Aorta (tissue), 5 donors: ENCODE results near the gene DAZAP1. TPM values are rescaled to one million over a fixed set of nuclear protein-coding genes. Genes with fewer than 3 reads are reported as not detected.

Experiments
- ATAC-seq: fragments of 200-7000 bp; cut with Tn5 transposase; one replicate; pipeline ENCODE4 v1.9.1; 2022; ENCODE audit warnings: moderate library complexity; ENCODE audit not compliant: low FRiP score
- DNase-seq, 2 donors: peaks; one replicate each; pipeline ENCODE4 v3.0.0-alpha.2; 2020
- H3K27ac ChIP-seq, 2 donors: one replicate each; pipeline ENCODE4 v1.5.1; 2013; ENCODE audit warnings: low read length in 2 of 2, mild to moderate bottlenecking in 2 of 2, moderate library complexity in 2 of 2, control low read depth in 1 of 2, inconsistent platforms in 1 of 2, low read depth in 1 of 2
- H3K27me3 ChIP-seq, 2 donors: one replicate each; pipeline ENCODE4 v1.6.1; 2013; ENCODE audit warnings: control low read depth in 1 of 2, low read length in 1 of 2, mild to moderate bottlenecking in 1 of 2, moderate library complexity in 1 of 2; ENCODE audit not compliant: insufficient read depth in 2 of 2, control insufficient read depth in 1 of 2
- H3K36me3 ChIP-seq, 2 donors: one replicate each; pipeline ENCODE4 v1.6.1; 2013; ENCODE audit warnings: control low read depth in 1 of 2, low read length in 1 of 2, mild to moderate bottlenecking in 1 of 2; ENCODE audit not compliant: insufficient read depth in 2 of 2, control insufficient read depth in 1 of 2
- H3K4me1 ChIP-seq, 2 donors: one replicate each; pipeline ENCODE4 v1.6.1; 2013; ENCODE audit warnings: low read length in 2 of 2, control low read depth in 1 of 2, mild to moderate bottlenecking in 1 of 2, moderate library complexity in 1 of 2; ENCODE audit not compliant: insufficient read depth in 2 of 2, control insufficient read depth in 1 of 2
- H3K4me3 ChIP-seq, 2 donors: one replicate each; pipeline ENCODE4 v1.5.1; 2013; ENCODE audit warnings: low read length in 2 of 2, control low read depth in 1 of 2, mild to moderate bottlenecking in 1 of 2
- H3K9me3 ChIP-seq: one replicate; pipeline ENCODE4 v1.6.1; 2013; ENCODE audit warnings: mild to moderate bottlenecking, low read length; ENCODE audit not compliant: control insufficient read depth
- WGBS, 2 donors: extraction: QIAGEN DNeasy Blood & Tissue Kit; methylation state at CpG; one replicate each; pipeline ENCODE4 v1.1.7; 2013; 5-methylcytosine and 5-hydroxymethylcytosine counted together
- intact Hi-C, 2 donors: fragments of 100-400 bp; cut with DNase I; formaldehyde crosslinking; loops; one replicate each; pipeline versions ENCODE4 v1.14.2 to v1.15.0; 2022
- long read RNA-seq, 2 donors: library from polyadenylated mRNA; unstranded; transcript quantifications; one replicate each; pipeline ENCODE4 v2.0.0, GENCODE V29; 2020 to 2021
- polyA plus RNA-seq, 2 donors: library from polyadenylated mRNA; stranded (reverse); fragments of 200-250 nt; gene quantifications; one replicate each; pipeline ENCODE4 v1.2.3, GENCODE V29; 2013
- total RNA-seq, 2 donors: library from RNA; stranded (reverse); fragmentation: NEBNext Ultra II Directional; extraction: Animal tissue kit (Norgen Biotek cat#: 25700); gene quantifications; one replicate each; pipeline ENCODE4 v1.2.1, GENCODE V29; 2021
- donor health status: healthy with polysubstance abuse.
- donor health status: Bipolar disorder and iron deficiency.
- donor health status: DM: no; HTN: no; CAD: no.
- donor health status: DM: no; HTN: no; CAD: no.
- donor health status: DM: yes; HTN: yes; CAD: no.

DAZAP1 gene
- total RNA-seq (10 to 100 TPM; 75.2 to 77.9 TPM), polyA plus RNA-seq (10 to 100 TPM; 44.8 to 79.0 TPM)
- long read RNA-seq, donor 1, transcript DAZAP1-201 (12 exons, 2,160 nt): minor isoform, 5 of 22 reads
- long read RNA-seq, donor 1, transcript DAZAP1-208 (1 exons, 3,642 nt): major isoform, 6 of 22 reads
- long read RNA-seq, donor 1, partial matches to known transcripts: 8 of 22 reads
- long read RNA-seq, donor 1, other reads (novel, unspliced or antisense): 2 of 22 reads
- long read RNA-seq, donor 2, partial matches to known transcripts: 2 of 15 reads
- long read RNA-seq, donor 2, other reads (novel, unspliced or antisense): 6 of 15 reads

DNA sequence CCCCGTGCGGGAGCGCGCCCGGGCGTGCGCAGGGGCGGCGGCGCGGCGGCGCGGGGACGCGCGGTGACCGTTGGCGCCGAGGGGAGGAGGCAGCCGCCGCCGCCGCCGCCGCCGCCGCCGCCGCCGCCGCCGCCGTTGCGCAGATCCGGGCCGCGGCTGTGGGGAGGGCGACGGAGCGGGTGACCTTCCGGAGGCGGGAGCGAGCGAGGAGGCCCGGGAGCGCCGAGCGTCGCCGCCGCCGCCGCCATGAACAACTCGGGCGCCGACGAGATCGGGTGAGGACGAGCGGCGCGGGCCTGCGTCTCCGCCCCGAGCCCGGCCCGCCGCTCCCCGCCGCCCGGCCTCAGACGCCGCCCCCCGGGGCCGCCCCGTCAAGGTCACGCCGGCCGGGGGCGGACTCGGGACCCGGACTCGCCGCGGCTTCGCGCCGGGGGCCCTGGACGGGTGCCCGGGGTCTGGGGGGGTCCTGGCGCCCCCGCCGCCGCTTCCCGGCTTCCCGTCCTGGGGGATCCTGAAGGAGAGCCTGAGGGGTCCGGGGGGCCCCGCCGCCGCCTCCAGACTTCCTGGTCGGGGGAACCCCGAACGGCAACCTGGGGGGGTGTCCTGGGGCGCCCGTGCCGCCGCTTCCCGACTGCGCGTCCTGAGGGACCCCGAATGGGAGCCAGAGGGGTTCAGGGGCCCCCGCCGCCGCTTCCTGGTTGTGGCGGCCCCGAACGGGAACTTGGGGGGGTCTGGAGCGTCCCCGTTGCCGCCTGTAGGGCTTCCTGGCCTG, at the start of gene DAZAP1:
Gene DAZAP1, plus strand, starts transcription at position 59 of the 772 bp plus-strand sequence. Its CDS starts 188 bp downstream, at position 247.
- DNase-seq: peak in 1 of 2 donors; percentile 70
- 0 to 1% methylated on average over 17 to 121 of the region's 121 CpGs for WGBS, 2 donors
- ATAC-seq: no peak
- Histone ChIP-seq H3K36me3 (no peaks in the 10 kb centered on the region), H3K4me1 (no peaks in the 10 kb centered on the region), H3K9me3 (no peaks in the 10 kb centered on the region), H3K27me3 (no peaks in the 10 kb centered on the region), H3K27ac (peak within 1 kb of the TSS; percentile 57 to 70), H3K4me3 (peak within 1 kb of the TSS; percentile 95 to 97)
- intact Hi-C loops: no loop called here

DNA sequence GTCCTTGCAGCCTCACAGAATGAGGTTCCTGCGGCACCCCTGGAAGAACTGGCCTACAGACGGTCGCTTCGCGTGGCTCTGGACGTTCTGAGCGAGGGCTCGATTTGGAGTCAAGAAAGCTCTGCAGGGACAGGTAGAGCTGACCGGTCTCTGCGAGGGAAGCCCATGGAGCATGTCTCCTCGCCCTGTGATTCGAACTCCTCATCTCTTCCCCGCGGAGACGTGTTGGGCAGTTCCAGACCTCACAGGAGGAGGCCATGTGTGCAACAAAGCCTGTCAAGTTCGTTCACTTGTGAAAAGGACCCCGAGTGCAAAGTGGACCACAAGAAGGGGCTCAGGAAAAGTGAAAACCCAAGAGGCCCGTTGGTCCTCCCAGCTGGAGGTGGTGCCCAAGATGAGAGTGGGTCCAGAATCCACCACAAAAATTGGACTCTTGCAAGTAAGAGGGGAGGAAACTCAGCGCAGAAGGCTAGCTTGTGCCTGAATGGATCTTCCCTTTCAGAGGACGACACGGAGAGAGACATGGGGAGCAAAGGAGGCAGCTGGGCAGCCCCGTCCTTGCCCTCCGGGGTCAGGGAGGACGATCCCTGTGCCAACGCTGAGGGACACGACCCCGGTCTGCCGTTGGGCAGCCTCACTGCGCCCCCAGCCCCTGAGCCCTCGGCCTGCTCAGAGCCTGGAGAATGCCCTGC, 47.1 kb upstream of the DAZAP1 start:
- ATAC-seq (no peak), DNase-seq (no peak)
- Histone ChIP-seq H3K36me3 (peaks cover 0 to 3% of the 10 kb centered on the region in 2 donors), H3K4me1 (no peaks in the 10 kb centered on the region), H3K4me3 (no peak overlapping the region), H3K27me3 (no peaks in the 10 kb centered on the region), H3K9me3 (no peaks in the 10 kb centered on the region), H3K27ac (peak overlapping the region in 1 of 2 donors; percentile 20)
- 62 to 63% methylated on average over 30 of the region's 30 CpGs for WGBS, 2 donors
- intact Hi-C loops: no loop called here

DNA sequence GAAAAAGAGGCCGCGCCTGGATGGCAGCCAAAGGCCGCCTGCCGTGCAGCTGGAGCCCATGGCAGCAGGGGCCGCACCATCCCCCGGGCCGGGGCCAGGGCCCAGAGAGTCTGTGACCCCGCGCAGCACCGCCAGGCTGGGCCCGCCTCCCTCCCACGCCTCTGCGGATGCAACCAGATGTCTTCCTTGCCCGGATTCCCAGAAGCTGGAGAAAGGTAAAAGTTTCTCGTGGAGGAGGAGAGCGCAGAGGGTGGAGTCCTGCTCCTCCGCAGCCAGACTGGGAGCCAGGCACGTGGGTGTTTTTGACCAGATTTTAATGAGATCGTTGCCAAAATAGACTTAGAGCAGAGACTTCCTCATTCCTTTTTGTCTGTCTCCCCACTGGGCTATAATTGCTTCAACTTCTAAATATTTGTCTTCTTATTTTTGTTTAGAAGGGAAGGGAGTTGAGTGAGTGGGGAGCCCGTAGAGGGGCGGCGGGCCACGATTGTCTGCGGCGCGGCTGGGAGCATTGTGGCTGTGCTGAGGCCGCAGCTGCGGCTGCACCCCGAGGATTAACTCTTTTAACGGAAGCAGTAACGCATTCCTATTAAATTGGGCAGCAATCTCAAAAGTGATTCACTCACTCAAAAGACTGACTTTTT, 46.4 kb upstream of the DAZAP1 start:
- Histone ChIP-seq H3K4me3 (peak overlapping the region in 1 of 2 donors; percentile 16), H3K4me1 (no peaks in the 10 kb centered on the region), H3K27me3 (no peaks in the 10 kb centered on the region), H3K36me3 (peaks cover 0 to 3% of the 10 kb centered on the region in 2 donors), H3K9me3 (no peaks in the 10 kb centered on the region), H3K27ac (peak overlapping the region in 1 of 2 donors; percentile 20)
- ATAC-seq (peak; percentile 75), DNase-seq (peak; percentile 84 to 92)
- intact Hi-C loops: no loop called here
- 4 to 5% methylated on average over 31 of the region's 31 CpGs for WGBS, 2 donors

DNA sequence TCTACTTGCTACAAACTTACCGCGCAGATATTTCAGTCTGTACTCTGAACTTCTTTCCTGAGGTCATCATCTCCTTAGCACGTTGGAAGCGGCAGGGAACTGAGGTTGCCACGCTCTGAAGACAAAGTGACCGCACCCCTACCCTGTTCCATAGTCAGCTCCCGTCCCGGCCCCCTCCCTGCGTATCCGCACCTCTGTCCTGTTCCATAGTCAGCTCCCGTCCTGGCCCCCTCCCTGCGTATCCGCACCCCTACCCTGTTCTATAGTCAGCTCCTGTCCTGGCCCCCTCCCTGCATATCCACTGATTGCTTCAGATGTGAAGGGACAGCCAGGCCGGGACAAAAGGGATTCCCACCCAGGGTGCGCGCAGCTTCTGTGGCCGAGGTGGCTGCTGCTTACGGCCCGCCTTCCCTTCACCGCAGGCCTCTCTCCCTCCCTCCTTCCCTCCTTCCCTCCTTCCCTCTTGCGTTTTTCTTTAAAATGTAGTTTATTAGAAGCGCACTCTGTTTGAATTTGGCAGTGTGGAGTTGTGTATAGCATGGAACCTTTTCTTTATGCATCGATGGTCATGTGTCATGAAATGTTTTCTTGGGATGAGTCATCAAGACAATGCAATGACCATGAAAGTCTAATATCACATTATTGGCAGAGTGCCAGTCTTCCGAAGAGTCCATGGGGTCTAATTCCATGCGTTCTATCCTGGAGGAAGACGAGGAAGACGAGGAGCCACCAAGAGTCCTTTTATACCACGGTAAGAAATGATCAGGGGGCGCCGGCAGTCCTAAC, 45.6 kb upstream of the DAZAP1 start:
- Histone ChIP-seq H3K4me3 (peak overlapping the region in 1 of 2 donors; percentile 16), H3K27ac (peak overlapping the region in 1 of 2 donors; percentile 0), H3K9me3 (no peaks in the 10 kb centered on the region), H3K4me1 (no peaks in the 10 kb centered on the region), H3K27me3 (no peaks in the 10 kb centered on the region), H3K36me3 (peaks cover 0 to 3% of the 10 kb centered on the region in 2 donors)
- 64 to 68% methylated on average over 30 of the region's 30 CpGs for WGBS, 2 donors
- intact Hi-C loops: no loop called here
- DNase-seq (no peak), ATAC-seq (peak; percentile 47)

DNA sequence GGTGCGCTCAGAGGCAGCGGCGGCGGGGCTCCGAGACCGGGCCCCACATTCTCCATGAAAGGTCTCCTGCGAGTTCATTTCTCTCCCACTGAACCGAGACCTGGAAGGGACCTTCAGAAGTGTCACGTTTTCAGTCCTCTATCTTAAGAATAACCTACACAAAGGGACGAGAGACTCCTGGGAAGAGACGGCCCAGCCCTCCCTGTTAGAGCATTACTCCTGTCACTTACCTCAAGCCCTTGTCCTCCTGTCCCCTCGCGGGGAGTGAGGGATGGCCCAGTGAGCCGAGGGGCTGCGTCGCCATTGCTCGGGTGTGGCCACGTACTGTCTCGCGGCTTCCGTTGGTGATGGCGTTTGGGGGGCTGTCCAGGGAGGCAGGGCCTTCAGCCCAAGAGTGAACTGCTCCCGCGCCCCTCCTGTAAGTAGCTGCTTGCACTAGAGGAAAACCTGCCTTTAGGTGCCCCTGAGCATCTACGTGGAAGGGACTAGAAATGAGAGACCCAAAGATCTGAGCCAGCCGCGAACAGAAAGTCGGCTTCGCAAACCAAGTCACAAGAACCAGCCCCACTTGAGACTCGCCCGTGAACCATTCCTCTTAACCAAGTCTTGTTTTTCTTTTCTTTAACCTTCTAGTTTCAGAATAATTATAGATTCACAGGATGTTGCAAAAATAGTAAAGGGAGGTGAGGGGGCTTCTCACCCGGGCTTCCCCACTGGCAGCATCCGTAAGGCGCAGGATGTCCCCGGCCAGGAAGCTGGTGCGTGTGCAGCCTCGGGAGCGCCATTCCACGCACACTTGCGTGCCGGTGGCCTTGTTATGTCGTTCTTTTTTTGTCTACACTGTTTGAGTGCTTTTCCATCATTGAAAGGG, 44.8 kb upstream of the DAZAP1 start:
- H3K4me3 ChIP-seq: no peak overlapping the region
- 92% methylated on average over 42 of the region's 42 CpGs for WGBS, 2 donors
- DNase-seq (no peak), ATAC-seq (no peak)
- no peaks in the 10 kb centered on the region for H3K9me3 ChIP-seq
- H3K27ac ChIP-seq: no peak overlapping the region
- H3K27me3 ChIP-seq: no peaks in the 10 kb centered on the region
- H3K4me1 ChIP-seq: no peaks in the 10 kb centered on the region
- peaks cover 0 to 1% of the 10 kb centered on the region in 2 donors for H3K36me3 ChIP-seq
- intact Hi-C loops: no loop called here

DNA sequence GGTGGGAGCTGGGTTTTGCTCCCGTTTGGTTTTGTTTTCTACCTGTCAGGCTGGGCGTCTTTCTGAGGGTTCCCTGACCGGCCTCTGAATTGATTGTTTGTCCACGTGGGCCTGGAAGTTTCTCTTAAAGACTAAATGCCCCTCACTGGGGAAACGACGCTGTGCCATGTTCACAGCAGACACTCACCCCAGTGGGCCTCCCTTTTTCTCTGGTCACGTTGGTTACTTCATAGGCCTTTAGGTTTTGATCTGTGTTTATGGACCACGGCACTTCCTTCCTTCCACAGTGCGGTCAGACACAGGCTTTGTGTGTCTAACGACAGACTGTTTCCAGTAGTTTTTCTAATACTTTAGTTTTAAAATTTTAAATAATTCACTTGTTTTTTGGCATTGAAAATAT, 43.8 kb upstream of the DAZAP1 start:
- 83 to 86% methylated on average over 10 of the region's 10 CpGs for WGBS, 2 donors
- intact Hi-C loops: no loop called here
- no peaks in the 10 kb centered on the region for H3K27me3 ChIP-seq
- DNase-seq (no peak), ATAC-seq (no peak)
- H3K4me1 ChIP-seq: no peaks in the 10 kb centered on the region
- no peak overlapping the region for H3K27ac ChIP-seq
- no peak overlapping the region for H3K4me3 ChIP-seq
- no peaks in the 10 kb centered on the region for H3K36me3 ChIP-seq
- H3K9me3 ChIP-seq: no peaks in the 10 kb centered on the region

DNA sequence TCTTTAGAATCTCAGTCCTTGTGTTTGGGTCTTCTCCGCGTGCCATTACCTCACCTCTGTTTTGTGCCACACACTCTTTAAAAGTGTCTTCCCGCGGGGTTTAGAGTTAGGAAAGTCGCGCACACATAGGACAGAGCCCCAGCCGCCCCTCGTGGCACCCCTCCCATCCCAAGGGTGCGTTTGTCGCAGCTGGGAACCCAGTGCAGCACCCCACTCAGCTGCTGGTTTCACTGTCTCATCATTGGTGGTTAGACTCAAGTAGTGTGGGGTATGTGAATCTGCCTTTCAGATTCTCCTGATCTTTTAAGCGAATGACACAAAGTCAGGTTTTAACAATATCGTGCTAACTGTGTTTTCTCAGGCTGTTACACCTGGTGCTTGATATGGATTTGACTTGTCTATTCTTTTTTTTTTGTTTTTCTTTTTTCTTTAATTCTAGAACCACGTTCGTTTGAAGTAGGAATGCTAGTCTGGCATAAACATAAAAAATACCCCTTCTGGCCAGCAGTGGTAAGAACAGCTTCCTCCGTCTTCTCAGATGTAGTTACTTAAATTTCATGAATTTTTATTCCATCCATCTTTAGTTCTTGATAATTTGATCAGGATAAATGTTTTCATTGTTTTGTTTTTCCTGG, 43.2 kb upstream of the DAZAP1 start:
- H3K36me3 ChIP-seq: no peaks in the 10 kb centered on the region
- intact Hi-C loops: no loop called here

More for the DNA sequence above, 43.2 kb upstream of the DAZAP1 start:
- Histone ChIP-seq H3K4me3 (no peak overlapping the region), H3K27me3 (no peaks in the 10 kb centered on the region), H3K4me1 (no peaks in the 10 kb centered on the region), H3K9me3 (no peaks in the 10 kb centered on the region), H3K27ac (no peak overlapping the region)
- ATAC-seq (no peak), DNase-seq (no peak)
- WGBS, 2 donors: 79 to 83% methylated on average over 15 of the region's 15 CpGs
